MM.1S (cell line): ENCODE data around the gene PXT1.

Experiments used
- EZH2 ChIP-seq: fragments of 300-600 bp; sonication (generic); optimal IDR thresholded peaks from 2 replicates; pipeline ENCODE3; 2017; ENCODE audit warnings: low read depth, mild to moderate bottlenecking, antibody characterized with exemption, low read length, mixed read lengths
- EZH2phosphoT487 ChIP-seq: fragments of 300-600 bp; sonication (generic); IDR thresholded peaks from 2 replicates; pipeline ENCODE4 v1.6.1; 2018; ENCODE audit warnings: antibody characterized with exemption, low read length
- TF ChIP-seq, protein P1 (sequence below): fragments of 300-600 bp; sonication (generic); IDR thresholded peaks from 2 replicates; pipeline ENCODE4 v1.5.1; 2016; ENCODE audit warnings: antibody characterized with exemption, low read length, mixed read lengths

DNA sequence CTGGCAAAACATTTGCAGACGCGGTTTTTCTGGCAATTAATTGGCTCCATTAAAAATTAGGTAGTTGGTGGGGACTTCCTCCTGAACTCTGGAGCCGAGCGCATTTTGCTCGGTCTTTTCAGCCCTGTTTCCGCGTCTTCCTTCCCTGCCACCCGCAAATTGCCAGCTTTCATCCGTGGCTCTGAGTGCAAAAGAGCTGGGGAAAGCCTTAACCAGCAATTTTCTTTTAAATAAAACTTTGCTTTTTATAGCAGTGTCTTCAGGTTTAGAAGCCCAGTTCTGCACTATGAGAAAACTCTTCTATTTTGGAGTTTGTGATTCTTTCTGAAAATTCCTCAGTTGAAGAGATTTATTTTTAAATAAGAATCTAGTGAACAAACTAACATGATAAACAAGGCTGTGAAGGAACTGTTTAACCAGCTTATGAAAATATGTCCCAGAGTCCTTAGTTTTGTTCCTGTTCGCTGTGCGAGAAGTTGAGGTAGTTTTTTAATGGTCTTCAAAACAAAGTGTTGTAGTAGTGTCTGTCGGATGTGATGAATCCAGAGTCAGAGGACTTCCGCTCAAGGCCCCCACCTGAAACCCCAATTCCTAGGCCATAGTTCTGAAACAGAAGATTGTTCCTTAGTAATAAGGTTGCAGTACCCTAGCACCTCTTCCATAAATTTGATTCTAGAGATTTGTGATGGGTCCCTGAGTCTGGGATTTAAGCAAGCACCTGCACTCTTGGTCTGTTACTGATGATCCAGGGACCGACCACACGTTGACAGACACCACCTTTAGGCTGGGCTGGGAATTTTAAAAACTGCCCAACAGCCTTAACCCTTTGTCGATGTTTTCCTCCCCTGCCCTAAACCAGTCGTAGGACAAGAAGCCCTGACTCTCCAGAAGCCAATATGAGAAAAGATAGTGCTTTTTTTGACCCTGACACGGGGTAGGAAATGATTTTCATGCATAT, 1.1 kb upstream of the PXT1 start:
- TF ChIP-seq, protein P1, sequence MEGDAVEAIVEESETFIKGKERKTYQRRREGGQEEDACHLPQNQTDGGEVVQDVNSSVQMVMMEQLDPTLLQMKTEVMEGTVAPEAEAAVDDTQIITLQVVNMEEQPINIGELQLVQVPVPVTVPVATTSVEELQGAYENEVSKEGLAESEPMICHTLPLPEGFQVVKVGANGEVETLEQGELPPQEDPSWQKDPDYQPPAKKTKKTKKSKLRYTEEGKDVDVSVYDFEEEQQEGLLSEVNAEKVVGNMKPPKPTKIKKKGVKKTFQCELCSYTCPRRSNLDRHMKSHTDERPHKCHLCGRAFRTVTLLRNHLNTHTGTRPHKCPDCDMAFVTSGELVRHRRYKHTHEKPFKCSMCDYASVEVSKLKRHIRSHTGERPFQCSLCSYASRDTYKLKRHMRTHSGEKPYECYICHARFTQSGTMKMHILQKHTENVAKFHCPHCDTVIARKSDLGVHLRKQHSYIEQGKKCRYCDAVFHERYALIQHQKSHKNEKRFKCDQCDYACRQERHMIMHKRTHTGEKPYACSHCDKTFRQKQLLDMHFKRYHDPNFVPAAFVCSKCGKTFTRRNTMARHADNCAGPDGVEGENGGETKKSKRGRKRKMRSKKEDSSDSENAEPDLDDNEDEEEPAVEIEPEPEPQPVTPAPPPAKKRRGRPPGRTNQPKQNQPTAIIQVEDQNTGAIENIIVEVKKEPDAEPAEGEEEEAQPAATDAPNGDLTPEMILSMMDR, result peak; percentile 37
- TF ChIP-seq EZH2phosphoT487 (no peak), EZH2 (no peak)
